Panc1 (cell line): Measurements from ENCODE around the gene DLGAP1.

Source experiments
- POLR2AphosphoS5 ChIP-seq: IDR thresholded peaks from 2 replicates; pipeline ENCODE4 v1.6.1; 2012; ENCODE audit warnings: mild to moderate bottlenecking, low read depth, low read length, moderate library complexity
- SIN3A ChIP-seq: IDR thresholded peaks from 2 replicates; pipeline ENCODE4 v1.6.1; 2012; ENCODE audit warnings: low read depth, mild to moderate bottlenecking, low read length, moderate library complexity, borderline replicate concordance; ENCODE audit not compliant: insufficient read depth
- TF ChIP-seq, protein P1 (sequence below): fragments of 450-650 bp; IDR thresholded peaks from 2 replicates; pipeline ENCODE4 v1.5.1; 2017; ENCODE audit warnings: mild to moderate bottlenecking
- TF ChIP-seq, protein P2 (sequence below), 2 experiments: IDR thresholded peaks; 2 replicates each; pipeline ENCODE4 v1.6.1; 2011 to 2012; ENCODE audit warnings: low read depth in 2 of 2, control low read depth in 1 of 2, low read length in 1 of 2, mild to moderate bottlenecking in 1 of 2, moderate library complexity in 1 of 2; ENCODE audit not compliant: insufficient read depth in 1 of 2

DNA sequence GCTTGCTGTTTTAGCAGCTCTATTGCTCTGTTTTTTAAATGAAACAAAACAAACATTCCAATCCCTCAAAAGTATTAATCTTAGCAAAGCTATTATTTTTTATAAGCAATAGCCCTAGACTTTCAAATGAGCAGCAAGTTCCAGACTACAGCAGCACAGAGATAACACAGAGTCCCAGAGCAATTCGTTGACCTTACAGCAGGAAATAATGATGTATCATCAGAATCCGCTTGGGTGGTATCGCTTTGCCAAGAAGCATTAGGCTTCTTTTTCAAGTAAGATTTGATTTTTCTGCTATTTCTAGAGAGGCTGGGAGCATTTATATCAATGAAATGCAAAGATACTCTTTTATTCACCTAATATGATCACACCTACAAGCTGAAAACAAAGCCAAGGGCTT is 209.7 kb downstream of the DLGAP1 start:
- TF ChIP-seq, protein P1, sequence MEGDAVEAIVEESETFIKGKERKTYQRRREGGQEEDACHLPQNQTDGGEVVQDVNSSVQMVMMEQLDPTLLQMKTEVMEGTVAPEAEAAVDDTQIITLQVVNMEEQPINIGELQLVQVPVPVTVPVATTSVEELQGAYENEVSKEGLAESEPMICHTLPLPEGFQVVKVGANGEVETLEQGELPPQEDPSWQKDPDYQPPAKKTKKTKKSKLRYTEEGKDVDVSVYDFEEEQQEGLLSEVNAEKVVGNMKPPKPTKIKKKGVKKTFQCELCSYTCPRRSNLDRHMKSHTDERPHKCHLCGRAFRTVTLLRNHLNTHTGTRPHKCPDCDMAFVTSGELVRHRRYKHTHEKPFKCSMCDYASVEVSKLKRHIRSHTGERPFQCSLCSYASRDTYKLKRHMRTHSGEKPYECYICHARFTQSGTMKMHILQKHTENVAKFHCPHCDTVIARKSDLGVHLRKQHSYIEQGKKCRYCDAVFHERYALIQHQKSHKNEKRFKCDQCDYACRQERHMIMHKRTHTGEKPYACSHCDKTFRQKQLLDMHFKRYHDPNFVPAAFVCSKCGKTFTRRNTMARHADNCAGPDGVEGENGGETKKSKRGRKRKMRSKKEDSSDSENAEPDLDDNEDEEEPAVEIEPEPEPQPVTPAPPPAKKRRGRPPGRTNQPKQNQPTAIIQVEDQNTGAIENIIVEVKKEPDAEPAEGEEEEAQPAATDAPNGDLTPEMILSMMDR: no peak
- TF ChIP-seq, protein P2, sequence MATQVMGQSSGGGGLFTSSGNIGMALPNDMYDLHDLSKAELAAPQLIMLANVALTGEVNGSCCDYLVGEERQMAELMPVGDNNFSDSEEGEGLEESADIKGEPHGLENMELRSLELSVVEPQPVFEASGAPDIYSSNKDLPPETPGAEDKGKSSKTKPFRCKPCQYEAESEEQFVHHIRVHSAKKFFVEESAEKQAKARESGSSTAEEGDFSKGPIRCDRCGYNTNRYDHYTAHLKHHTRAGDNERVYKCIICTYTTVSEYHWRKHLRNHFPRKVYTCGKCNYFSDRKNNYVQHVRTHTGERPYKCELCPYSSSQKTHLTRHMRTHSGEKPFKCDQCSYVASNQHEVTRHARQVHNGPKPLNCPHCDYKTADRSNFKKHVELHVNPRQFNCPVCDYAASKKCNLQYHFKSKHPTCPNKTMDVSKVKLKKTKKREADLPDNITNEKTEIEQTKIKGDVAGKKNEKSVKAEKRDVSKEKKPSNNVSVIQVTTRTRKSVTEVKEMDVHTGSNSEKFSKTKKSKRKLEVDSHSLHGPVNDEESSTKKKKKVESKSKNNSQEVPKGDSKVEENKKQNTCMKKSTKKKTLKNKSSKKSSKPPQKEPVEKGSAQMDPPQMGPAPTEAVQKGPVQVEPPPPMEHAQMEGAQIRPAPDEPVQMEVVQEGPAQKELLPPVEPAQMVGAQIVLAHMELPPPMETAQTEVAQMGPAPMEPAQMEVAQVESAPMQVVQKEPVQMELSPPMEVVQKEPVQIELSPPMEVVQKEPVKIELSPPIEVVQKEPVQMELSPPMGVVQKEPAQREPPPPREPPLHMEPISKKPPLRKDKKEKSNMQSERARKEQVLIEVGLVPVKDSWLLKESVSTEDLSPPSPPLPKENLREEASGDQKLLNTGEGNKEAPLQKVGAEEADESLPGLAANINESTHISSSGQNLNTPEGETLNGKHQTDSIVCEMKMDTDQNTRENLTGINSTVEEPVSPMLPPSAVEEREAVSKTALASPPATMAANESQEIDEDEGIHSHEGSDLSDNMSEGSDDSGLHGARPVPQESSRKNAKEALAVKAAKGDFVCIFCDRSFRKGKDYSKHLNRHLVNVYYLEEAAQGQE (IDR thresholded peaks at IDR 0.05; ENCODE audit: insufficient read depth in 1 of 2, low read depth in 2 of 2, low read length in 1 of 2): no peak
- TF ChIP-seq POLR2AphosphoS5: no peak
- TF ChIP-seq SIN3A: no peak
